HG02840 (cell line): ENCODE results near the gene DYNC1LI2.
"Not testable (repeated sequence)": the region's sequence is repeated elsewhere in the genome, so short reads cannot be mapped to it uniquely, and the experiment has no call there.

ENCODE experiments used
- ATAC-seq: cut with Tn5 transposase; IDR thresholded peaks from one replicate; pipeline ENCODE4 v1.9.1; 2021; ENCODE audit warnings: mild to moderate bottlenecking, moderate library complexity, moderate number of reproducible peaks; ENCODE audit not compliant: unreplicated experiment, low FRiP score

DYNC1LI2 gene

DNA sequence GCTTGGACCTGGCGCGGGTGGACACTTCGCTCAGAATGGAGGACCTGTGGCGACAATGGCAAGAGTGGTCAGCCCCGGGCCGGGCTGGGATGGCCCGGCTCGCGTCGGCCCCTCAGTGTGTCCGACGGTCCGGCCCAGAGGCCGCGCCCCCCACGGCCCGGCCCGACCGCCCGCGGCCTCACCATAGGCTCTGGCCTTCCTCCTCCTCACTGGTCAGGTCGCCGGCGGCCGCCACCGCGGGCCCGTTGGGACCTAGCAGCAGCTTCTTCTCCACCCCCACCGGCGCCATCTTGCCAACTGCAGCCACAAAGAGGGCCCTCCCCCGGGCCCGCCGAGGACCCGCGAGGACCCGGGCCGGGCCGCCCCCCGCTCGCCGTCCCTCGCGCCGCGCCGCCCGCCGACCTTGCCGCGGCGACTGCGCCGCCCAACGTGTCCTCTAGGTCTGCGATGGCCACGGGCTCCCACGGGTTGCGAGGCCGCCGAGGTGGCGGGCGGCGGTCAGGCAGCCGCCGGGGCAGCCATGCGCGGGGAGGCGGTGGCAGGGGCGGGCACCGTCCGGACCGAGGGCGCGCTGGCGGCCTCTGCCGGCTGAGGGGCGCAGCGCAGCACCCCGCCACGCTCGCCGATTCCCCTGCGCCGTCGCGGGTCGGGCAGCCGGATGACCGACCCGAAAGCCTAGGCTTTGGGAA lies at the start of gene DYNC1LI2:
Gene DYNC1LI2 (minus strand): TSS at position 307 of the 689 bp plus-strand sequence. CDS start 18 bp downstream, at position 289.
- ATAC-seq: peak; percentile 85

DNA sequence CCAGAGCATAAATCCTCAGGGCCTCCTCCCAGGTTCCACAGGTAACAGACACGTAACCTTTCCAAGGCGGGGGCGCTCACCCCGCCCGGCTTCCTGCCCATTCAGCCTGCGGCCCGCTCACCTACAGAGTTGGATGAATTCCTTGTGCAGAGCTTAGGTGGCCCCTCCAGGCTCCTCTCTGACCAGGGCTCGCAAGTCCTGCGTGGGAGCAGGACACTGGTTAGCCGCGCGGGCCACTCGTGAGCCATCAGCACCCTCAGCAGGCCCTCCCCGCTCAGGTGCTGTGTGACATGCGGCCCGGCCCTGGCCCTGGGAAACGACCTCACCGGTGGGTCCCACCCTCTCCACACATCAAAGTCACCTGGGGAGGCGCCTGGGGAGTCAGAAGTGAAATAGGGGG lies 49.4 kb upstream of the DYNC1LI2 start:
- no peak for ATAC-seq

DNA sequence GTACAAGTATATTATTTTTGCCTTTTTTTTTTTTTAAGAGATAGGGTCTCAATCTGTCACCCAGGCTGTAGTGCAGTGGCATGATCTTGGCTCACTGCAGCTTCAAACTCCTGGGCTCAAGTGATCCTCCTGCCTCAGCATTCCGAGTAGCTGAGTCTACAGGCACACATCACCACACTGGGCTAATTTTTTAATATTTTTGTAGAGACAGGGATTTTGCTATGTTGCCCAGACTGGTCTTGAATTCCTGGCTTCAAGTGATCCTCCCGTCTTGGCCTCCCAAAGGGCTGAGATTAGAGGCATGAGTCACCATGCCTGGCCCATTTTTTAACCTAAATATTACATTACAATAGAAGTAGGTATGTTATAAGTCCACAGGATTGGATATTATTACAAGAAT lies 46.8 kb upstream of the DYNC1LI2 start:
- ATAC-seq: no peak

DNA sequence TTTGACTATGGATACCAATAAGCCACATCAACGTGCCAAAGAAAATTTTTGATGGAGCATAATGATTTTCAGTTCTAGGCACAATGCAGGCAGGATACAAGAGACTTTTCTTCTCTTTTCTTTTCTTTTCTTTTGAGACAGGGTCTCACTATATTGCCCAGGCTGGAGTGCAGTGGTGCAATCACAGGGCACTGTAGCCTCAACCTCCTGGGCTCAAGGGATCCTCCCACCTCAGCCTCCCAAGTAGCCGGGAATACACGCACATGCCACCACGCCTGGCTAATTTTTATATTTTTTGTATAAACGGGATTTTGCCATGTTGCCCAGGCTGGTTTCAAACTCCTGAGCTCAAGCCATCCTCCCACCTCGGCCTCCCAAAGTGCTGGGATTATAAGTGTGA lies 42.6 kb upstream of the DYNC1LI2 start:
- ATAC-seq: not testable (repeated sequence)

DNA sequence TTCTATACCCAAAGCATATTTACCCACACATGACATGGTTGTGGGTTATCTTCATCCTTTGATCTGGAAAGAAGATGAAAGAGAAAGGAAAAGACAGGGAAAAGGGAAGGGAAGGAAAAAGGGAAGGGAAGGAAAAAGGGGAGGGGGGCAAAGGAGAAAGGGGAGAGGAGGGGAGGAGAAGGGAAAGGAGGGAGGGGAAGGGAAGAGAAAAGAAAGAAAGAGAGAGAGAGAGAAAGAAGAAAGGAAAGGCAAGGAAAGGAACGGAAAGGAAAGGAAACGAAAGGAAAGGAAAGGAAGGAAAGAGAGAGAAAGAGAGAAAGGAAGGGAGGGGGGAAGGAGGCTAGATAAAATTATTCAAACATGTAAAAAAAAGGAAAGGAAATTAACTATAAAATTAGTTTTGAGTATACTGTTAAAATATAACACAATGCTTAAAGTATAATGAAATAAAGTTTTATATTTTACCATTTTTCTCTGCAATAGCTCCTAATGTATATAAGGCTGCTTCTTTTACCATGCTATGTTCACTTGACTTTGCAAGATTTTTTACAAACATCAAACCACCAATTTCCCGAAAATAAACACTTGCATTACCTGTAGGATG lies 38.8 kb upstream of the DYNC1LI2 start:
- ATAC-seq: no peak

DNA sequence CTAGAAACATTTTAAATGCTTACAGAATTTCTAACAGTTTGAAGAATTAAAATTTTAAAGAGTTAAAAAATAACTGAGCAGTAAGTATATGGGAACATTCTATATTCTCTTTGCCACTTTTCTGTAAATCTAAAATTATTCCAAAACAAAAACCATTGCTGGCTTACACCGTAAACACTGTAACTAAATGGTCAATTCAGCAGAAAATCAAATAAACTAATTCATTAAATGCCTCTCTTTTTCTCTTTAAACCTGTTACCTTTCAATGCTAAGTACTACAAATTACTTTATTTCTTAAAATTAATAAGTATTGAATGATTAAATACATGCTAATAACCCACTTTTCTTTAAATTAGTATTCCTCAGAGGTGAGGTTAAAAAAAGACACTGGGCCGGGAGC lies 36.0 kb upstream of the DYNC1LI2 start:
- ATAC-seq: no peak

DNA sequence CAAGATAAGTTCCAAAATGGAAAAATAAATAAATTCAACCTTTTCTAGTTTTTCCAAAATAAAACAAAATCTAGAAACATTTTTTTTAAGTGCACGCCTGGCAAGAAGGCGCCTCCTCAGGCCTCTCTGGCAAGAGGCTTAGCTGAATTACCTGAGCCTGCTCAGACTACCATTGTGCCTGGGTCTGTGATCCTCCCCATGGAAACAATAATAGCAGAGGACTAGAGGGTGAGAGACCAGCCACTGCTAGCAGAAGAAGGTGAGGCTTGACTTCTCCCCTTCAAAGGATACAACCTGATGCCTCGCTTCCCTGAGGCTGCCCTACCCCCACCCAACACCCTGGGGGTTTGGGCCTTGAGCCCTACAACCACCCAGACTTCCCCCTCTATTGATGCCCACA lies 35.1 kb upstream of the DYNC1LI2 start:
- no peak for ATAC-seq

DNA sequence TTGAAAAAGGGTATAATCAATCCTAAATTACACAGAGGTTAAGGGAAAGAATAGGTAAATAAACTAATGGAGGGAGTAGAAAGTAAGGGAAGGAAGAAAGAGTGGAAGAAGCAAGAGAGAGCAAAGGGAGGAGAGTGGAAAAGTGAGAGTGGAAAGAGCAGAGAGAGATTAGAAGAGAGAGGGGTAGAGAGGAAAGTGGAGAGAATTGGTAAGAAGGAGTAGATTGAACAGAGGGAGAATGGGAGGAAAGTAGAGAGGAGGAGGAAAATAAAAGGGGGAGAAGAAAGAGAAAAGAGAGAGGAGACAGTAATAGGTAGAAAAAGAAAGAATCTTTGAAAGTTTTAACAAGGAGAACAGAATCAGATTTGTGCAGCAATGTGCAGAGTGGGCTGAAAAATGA lies 25.0 kb upstream of the DYNC1LI2 start:
- ATAC-seq: no peak

DNA sequence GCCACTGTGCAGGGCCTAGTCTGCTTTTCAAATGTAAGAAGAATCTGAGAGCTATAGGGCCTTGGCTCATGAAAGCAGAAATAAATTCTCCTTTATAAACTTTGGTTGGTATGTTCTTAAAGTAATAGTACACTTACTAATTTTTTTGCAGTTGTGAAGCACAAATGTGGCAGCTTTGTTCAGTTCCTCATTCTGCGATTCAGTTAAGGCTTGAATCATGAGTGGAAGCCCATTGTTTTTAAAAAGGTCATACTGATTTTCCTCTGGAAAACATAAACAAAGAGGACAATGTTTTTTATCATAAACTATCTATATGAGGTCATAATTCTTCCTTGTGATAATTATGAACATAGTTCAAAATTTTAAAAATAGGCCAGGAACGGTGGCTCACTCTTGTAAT lies 23.6 kb upstream of the DYNC1LI2 start:
- ATAC-seq: no peak

DNA sequence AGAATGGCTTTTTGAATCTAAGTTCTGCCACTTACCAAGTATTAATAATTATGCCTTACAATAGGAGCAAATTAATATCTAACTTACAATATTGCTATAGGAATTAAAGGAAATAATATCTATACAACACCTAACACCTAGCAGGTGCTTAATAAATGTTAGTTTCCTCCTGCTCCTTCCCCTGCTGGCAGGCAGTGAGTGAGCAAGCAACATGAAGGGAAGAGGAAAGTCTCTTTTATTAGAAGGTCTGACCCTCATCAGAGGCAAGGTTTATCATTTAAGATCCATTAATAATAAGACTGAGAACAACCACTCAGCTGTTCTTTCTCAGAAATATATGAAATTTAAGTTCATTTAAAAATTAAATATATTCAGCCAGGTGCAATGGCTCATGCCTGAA lies 6.7 kb upstream of the DYNC1LI2 start:
- no peak for ATAC-seq

DNA sequence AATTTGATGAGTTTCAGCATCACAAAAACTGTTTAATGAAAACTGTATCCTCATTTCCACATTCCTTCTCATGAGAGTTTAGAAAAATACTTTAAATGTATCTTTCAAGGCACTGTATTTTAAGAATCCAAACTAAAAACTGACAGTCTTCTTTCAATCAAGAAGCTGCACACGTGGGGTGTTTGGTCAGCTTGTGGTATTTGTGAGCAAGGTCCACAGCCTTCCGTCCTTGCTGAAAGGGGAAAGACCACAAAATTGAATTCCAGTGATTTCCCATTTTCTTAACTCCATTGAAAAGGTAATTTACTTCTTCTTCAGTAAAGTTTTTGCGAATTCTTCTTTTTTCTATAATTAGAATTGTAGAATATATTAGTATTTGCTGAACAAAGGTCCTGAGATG lies 3.4 kb upstream of the DYNC1LI2 start:
- ATAC-seq: no peak

DNA sequence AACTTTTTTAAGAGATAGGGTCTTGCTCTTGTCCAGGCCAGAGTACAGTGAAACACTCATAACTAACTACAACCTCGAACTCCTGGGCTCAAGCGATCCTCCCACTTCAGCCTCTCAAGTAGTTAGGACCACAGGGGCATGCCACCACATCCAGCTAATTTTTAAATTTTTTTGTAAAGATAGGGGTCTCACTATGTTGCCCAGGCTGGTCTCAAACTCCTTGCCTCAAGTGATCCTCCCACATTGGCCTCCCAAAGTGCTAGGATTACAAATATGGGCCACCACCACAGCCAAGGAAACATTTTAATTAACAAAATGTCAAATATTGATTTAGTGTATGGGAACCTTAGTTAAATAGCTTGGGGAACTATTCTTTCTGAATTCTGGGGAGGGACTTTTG lies 2.8 kb upstream of the DYNC1LI2 start:
- no peak for ATAC-seq

DNA sequence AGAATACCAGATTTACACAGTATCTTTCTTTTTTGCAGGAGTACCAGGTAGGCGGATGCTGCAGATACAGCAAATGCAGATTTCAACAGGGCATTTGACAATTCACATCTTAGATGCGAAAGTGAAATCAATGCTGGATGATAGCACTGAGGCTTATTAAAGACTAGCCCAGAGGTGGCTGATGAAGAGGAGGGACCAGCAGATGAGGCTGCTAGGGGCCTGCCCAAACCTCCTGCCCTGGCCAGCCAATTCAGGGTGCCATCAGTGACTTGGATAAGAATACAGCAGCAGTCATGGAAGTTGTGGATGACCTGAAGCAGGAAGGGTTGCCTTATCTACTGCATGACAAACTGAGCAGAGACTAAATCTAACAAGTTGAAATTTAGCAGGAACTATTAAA lies 1.5 kb upstream of the DYNC1LI2 start:
- ATAC-seq: no peak

DNA sequence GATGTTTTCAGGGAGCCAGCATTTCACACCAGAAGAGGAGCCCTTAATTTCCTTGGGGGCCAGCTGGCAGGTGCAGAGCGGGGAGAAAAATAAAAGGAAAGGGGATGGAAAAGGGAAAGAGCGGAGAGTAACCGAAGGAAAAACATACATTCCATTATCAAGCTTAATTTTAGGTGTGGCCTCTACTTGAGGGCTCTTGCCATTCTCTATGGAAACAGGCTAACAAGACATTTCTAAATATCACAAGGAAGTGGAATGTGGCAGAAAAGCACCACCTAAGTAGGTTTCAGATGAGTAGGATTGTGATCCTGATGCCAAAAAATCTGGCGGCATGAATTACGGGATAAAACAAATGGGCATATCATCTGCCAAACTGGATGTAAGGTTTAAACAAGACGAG lies 970 bp upstream of the DYNC1LI2 start:
- no peak for ATAC-seq

DNA sequence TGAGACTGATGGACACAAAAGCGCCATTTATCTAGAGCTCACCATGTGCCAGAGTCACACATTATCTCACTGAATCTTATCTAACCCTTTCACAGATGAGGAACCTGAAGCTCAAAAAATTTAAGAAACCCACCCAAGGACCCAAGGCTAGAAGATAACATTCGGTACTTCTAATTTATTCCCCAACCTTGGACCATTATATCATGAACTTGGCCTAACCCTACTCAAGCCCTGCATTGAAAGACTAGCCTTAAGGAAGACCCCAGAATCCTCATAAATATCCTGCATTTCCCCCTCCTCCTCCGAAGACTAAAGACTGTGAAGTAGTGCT lies 548 bp upstream of the DYNC1LI2 start:
- no peak for ATAC-seq

DNA sequence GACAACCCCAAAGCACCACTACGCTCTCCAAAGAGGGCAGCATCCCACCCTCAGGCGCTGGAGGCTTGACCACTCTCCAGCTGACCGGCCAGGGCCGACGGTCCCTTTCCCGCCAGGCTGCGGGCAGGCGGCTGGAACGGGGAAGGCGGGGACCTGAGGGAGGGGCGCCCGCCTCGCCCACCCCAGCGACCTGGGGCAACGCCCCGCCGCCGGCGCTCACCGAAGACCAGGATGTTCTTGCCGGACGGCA lies 431 bp downstream of the DYNC1LI2 start:
- ATAC-seq: peak; percentile 9

DNA sequence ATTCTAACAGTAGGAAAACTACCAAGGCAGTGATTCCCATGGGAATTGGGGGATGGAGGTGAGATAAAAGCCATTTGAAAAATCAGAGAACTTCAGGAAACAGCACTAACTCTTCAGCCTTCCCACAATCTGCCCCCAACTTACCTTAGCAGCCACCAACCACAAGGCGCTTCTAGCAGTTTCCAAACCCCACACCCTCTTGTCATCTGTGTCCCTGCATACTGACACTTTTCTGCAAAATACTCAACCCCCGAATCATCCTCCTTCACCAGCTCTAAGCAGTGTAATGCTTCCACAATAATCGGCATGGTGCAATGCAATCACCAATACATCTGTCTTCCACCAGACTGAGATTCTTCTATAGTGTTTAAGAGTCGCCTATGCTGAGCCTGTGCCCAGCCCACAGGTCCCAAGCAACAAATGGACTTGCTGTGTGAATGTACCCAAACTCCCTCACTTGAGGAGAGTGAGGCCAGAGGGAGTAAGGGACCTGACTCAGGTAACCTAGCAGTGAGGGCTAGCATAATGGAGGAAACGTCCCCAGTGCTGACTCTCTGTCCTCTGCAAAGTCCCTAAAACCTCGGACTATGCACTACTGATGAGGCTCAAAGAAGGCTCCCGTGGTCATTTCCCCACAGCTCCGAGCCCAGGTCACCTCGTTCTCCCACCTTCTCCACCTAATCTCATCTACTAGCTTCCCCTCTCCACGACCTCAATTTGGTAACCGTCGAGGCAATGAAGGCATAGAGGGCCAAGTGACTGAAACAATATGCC lies 943 bp downstream of the DYNC1LI2 start:
- ATAC-seq: no peak

DNA sequence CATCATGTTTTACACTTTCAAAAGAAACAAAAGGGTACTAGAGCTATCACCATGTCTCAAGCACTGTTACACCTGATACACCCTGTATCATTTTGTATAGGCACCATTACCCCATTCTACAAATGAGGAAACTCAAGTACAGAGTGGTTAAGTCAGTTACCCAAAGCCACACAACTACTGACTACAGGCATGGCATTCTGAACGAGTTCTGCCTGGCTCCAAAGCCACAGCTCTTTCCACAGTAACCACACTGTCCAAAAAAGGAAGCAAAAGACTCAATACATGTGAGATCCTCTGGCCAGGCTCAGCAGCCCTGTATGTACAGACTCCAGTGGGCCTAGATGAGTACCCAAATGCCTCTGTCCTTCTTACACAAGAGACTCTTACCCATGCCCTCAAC lies 4.7 kb downstream of the DYNC1LI2 start:
- ATAC-seq: no peak

DNA sequence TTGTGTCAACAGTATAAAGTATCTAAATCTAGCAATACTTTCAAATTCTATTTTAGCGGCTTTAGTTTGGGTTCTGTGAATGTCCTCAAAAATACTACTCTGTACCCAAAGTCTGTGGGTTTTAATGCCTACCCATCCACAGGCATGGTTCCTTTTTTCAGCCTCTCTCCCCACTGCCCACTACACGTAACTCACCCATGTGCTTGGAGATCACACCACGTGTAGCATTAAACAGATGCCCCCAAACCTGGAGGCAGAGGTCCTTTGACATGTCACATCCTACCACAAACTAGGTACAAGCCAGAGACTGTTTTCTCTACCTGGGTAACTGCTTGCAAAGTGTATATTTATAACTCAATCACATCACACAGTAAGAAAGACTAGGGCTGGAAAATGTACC lies 5.4 kb downstream of the DYNC1LI2 start:
- ATAC-seq: no peak

DNA sequence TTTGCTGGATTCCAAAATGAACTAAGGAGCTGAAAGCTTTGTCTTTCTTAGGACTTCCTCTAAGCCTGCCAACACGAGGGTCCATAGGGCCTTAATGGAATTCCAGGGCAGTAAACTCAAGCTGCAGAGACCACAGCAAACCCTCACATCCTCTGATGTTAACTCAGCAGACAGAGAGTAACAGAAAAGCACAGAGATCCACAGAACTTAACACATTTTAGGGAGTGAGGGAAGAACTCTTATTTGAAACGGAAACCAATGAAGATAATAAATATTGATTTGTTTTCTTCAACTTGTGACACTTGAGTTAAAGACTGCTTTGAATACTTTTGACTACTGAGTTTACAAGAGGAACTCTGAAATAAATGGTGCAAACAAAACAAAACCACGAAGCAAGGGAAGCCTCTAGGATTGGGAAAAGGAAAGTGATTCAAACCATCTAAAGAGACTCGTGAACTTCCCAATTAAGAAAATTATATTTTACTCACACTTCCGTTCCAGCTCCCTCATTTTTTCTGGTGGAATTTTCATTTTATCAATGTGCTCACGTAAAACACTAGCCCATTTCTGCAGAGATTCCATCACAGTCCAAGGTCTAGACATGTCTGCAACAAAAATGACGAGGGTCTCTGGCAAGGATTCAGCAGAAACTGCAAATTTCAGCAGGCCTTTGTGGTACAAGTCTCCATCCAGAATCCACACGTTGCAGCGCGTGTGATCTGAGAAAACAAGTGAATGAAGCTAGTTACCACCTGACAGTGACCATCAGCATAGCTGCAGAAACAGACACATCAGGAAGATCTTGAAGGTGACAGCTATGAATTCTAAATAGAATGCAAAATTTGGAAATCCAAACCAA lies 9.2 kb downstream of the DYNC1LI2 start:
- ATAC-seq: no peak

DNA sequence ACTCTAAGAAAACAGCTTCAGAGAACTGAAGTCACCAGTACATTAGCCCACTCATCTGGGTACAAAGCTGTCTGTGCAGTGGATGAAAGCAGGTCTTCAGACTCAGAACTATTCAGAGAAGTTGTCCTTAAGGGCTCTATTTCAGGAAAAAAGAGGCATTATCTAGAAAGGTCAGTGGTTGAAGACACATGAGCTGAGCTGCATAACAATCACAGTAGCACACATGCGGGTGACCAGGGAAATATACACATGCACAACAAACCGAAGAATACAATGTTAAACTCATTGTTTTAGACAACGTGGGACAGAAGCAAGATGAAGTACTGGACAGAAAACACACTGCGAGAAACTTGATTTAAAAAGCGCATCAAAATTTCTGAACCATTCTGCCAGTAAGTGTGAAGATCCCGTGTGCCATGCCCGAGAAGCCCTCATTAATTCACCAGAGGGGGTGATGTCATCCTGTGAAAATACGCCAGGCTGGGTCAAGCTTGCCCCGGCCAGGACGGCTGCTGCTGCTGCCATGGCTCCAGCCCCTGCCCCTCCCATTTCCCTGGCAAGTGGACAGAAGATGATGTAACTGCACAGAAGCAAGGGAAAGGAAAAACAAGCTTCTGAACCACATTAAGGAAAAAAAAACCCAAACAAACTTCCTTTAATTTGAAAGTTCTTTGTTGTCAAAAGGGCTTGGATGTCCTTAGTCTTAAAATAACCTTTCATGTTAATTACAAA lies 10.1 kb downstream of the DYNC1LI2 start:
- ATAC-seq: no peak
